Activated naive CD8-positive, alpha-beta T cell treated with anti-CD3 and anti-CD28 coated beads, Interleukin-2, amount 10 ng/mL, durations not matched to agents 7 days and 5 days (primary cell): ENCODE results near the gene PPP1R36. TPM values are rescaled to one million over a fixed set of nuclear protein-coding genes. Genes with fewer than 3 reads are reported as not detected.
"Not testable (repeated sequence)": the region's sequence is repeated elsewhere in the genome, so short reads cannot be mapped to it uniquely, and the experiment has no call there.

Source experiments
- ATAC-seq: fragments of 150-1000 bp; cut with Tn5 transposase; one replicate; pipeline ENCODE4 v1.10.0; 2021; ENCODE audit warnings: low read depth, moderate library complexity
- POLR2A ChIA-PET: fragments of 350-600 bp; sonication (Branson Sonifier 250); formaldehyde crosslinking; loops from one replicate; lab custom pipeline; 2021; ENCODE audit warnings: antibody characterized with exemption; lab: Charles Lee
- DNase-seq: peaks from one replicate; pipeline ENCODE4 v3.0.0; 2021
- H3K27ac Mint-ChIP-seq: one replicate; pipeline ENCODE4 v1.8.0; 2022; ENCODE audit warnings: mild to moderate bottlenecking, mixed read lengths
- H3K27me3 Mint-ChIP-seq: one replicate; pipeline ENCODE4 v1.8.0; 2022; ENCODE audit warnings: mild to moderate bottlenecking, moderate library complexity, mixed read lengths
- H3K36me3 Mint-ChIP-seq: one replicate; pipeline ENCODE4 v1.8.0; 2021; ENCODE audit warnings: mild to moderate bottlenecking, mixed read lengths
- H3K4me1 Mint-ChIP-seq: one replicate; pipeline ENCODE4 v1.8.0; 2021; ENCODE audit warnings: mixed read lengths
- H3K4me3 Mint-ChIP-seq: one replicate; pipeline ENCODE4 v1.8.0; 2022; ENCODE audit warnings: mild to moderate bottlenecking, moderate library complexity, mixed read lengths
- H3K9me3 Mint-ChIP-seq: one replicate; pipeline ENCODE4 v1.8.0; 2021; ENCODE audit warnings: mixed read lengths
- total RNA-seq, 2 experiments: library from RNA; stranded (reverse); gene quantifications; one replicate each; pipeline ENCODE4 v1.2.3, GENCODE V29; 2021

PPP1R36 gene
- total RNA-seq, 2 experiments from 2014 or later: 0.28 to 0.69 TPM

DNA sequence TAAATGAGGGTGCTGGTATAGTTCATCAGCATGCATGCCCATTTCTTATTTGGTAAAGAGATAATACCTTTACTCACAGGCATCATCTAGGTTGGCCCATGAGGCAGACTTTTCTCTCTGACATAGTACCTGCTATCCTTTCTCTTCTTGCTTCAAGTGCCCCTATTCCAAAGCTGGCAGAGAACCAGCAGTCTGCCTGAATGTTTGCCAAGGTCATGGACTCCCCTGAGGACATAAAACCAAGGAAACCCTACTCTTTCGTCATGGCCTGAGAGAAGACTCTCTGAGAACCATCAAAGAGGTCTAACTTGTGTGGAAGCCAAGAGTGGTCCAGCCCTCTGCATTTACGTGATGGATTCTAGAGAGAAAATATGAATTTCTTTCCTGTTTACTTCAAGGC is 11.9 kb downstream of the PPP1R36 start:
- Mint-ChIP-seq H3K36me3 (no peaks in the 10 kb centered on the region), H3K4me1 (peaks cover 16% of the 10 kb centered on the region), H3K9me3 (no peaks in the 10 kb centered on the region), H3K27ac (no peak overlapping the region), H3K27me3 (peaks cover 16% of the 10 kb centered on the region), H3K4me3 (no peak overlapping the region)
- POLR2A ChIA-PET: no interaction called here
- DNase-seq (no peak), ATAC-seq (no peak)

DNA sequence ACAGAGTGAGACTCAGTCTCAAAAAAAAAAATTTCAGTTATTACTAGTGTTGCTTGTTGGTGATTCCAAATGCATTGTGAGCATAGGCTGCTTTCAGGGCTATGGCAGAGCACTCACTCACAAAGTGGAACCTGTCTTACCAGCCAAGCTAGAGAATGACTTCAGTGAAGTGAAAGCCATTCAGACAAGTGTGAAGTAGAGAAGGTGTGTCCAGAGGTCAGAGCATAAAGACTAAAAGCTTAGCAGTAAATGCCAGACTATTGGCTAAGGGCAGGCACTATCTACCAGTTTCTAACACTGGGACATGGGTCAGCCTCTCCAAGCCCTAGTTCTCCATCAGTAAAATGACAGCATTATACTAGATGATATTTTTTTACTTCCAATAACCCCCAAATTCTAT is 12.7 kb downstream of the PPP1R36 start:
- peaks cover 16% of the 10 kb centered on the region for H3K27me3 Mint-ChIP-seq
- ATAC-seq: no peak
- H3K27ac Mint-ChIP-seq: no peak overlapping the region
- POLR2A ChIA-PET: no interaction called here
- DNase-seq: no peak
- peaks cover 16% of the 10 kb centered on the region for H3K4me1 Mint-ChIP-seq
- H3K36me3 Mint-ChIP-seq: no peaks in the 10 kb centered on the region
- no peaks in the 10 kb centered on the region for H3K9me3 Mint-ChIP-seq
- no peak overlapping the region for H3K4me3 Mint-ChIP-seq

DNA sequence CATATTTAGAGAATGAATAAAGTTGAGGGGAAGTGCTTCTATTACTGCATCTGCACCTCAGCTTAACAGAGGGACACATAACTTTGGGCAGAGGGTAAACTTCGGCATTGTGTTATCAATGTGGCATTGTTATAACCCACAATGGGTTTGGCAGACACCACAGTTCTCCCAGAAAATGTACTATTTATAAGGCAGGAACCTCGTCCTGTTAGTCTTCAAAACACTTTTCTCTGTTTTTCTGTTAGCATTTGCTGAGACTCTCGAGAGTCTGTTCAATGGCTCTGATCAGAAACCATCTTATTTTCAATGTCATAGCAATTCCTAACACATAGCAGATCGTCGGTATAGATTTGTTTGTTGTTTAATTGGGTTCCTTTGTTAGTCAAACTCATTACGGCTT is 13.9 kb downstream of the PPP1R36 start:
- H3K4me1 Mint-ChIP-seq: peaks cover 15% of the 10 kb centered on the region
- H3K4me3 Mint-ChIP-seq: no peak overlapping the region
- POLR2A ChIA-PET: no interaction called here

DNA sequence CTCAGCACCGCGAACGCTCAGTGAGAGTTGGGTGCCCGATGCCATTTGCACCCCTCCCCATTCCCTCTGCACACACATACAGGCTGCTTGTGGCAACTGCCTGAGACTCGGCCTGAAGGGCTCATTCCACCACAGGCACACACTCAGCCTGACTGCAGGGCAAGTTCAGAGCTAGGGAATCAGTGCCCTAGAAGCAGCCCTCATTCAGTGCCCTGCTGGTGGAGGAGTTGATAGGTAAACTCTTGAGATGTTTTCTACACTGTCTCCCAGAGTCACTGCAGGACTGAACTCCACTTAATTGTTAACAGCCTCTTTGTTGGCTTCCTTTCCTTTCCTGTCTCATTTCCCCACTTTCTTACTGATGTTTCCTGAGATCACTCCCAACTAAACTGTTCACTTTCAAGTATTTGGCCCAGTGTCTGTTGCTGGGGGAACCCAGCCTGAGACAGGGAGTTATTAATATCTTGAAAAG is 16.9 kb downstream of the PPP1R36 start:
- H3K4me1 Mint-ChIP-seq: peaks cover 2% of the 10 kb centered on the region
- no peaks in the 10 kb centered on the region for H3K36me3 Mint-ChIP-seq
- POLR2A ChIA-PET: no interaction called here
- ATAC-seq: no peak
- no peak for DNase-seq
- H3K9me3 Mint-ChIP-seq: no peaks in the 10 kb centered on the region
- H3K27me3 Mint-ChIP-seq: peaks cover 15% of the 10 kb centered on the region
- H3K27ac Mint-ChIP-seq: no peak overlapping the region
- H3K4me3 Mint-ChIP-seq: no peak overlapping the region

More for the DNA sequence above, 13.9 kb downstream of the PPP1R36 start:
- no peaks in the 10 kb centered on the region for H3K36me3 Mint-ChIP-seq
- no peak overlapping the region for H3K27ac Mint-ChIP-seq
- DNase-seq (no peak), ATAC-seq (no peak)
- no peaks in the 10 kb centered on the region for H3K9me3 Mint-ChIP-seq
- H3K27me3 Mint-ChIP-seq: peaks cover 16% of the 10 kb centered on the region

DNA sequence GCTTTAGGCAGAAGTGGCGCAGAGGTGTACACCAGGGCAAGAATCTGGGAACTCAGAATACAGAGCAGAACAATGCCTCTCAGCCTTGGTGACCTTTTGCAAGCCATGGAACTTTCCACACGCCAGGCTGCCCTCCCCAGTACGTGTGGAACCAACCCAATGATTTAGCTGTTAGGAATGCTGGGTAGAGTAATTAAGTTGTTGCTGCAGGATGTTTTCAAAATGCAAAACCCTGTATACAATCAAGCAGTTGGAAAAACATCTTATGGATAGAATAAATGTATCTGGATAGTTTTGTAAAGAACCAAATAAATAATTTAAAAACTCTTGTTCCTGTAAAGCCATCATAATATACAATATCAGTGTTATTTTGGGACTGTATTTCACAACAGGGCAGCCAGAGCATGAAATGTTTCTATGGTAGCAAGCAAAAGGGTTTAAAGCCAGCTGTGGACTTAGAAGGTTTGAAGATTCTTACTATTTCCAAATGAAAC is 19.4 kb downstream of the PPP1R36 start:
- ATAC-seq (no peak), DNase-seq (no peak)
- Mint-ChIP-seq H3K27me3 (peaks cover 13% of the 10 kb centered on the region), H3K9me3 (no peaks in the 10 kb centered on the region), H3K4me1 (no peaks in the 10 kb centered on the region), H3K27ac (no peak overlapping the region), H3K4me3 (no peak overlapping the region), H3K36me3 (no peaks in the 10 kb centered on the region)
- POLR2A ChIA-PET: no interaction called here

DNA sequence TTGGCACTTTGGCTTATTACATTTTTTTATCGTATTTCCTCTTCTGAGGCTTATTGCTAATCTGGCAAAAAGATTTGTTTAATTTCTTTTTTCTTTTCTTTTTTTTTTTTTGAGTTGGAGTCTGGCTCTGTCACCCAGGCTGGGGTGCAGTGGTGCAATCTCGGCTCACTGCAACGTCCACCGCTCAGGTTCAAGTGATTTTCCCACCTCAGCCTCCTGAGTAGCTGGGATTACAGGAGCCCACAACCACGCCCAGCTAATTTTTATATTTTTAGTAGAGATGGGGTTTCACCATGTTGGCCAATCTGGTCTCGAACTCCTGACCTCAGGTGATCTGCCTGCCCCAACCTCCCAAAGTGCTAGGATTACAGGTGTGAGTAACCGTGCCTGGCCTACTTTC is 19.9 kb downstream of the PPP1R36 start:
- ATAC-seq, H3K27me3 Mint-ChIP-seq, H3K4me1 Mint-ChIP-seq, H3K9me3 Mint-ChIP-seq, DNase-seq, H3K27ac Mint-ChIP-seq, H3K36me3 Mint-ChIP-seq, POLR2A ChIA-PET, H3K4me3 Mint-ChIP-seq: not testable (repeated sequence)

DNA sequence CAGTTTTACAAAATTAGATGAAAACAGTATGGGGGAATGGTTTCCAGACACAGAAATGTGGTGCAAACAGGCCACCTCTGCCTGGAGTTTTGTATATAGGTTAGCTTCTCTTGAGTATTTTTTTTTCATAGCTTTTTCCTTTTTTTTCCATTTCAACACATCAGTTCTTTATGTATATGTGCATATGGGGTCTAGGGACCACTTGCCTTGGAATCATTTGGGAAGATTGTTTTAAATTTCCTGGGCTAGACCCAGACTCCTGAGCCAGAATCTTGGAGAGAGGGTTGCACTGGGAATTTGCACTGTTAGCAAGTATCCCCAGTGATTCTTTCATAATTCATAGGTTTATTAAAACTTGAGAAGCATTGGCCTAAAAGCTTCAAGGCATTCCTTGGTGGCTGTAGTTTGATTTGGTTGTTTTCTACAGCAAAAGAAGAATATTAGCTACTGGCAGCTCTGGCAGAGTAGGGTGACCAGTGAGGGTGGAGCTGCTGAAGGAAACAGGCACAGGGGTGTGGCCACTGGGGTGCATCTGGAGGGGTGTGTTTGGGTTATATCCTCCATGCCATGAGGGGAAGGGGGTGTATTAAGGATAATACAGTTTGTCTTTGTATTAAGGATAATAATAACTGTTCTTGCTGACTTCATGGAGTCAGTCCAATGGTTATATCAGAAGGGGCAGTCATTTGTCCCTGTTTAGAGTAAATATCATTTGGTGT is 22.8 kb downstream of the PPP1R36 start:
- Mint-ChIP-seq H3K4me1 (no peaks in the 10 kb centered on the region), H3K9me3 (no peaks in the 10 kb centered on the region), H3K4me3 (no peak overlapping the region), H3K27me3 (peaks cover 3% of the 10 kb centered on the region), H3K27ac (no peak overlapping the region), H3K36me3 (no peaks in the 10 kb centered on the region)
- POLR2A ChIA-PET: no interaction called here
- ATAC-seq: no peak
- DNase-seq: no peak

DNA sequence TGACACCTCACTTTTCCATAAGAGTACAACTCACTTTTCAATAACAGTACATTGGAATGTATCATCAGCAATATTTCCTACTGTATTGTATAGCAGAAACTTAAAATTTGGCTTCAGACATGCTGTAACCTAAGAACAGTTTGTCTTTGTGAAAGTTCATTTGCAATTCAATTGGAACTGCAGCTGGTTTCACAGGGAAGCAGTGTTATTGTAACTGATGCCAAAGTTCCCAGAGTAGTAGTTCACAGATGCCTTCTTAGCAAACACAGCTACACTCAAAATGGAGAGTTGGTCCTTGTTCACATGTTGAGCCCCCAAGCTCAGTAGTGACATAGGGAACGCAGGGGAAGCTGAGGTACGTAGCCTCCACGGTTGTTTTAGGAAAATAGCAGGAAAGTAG is 23.3 kb downstream of the PPP1R36 start:
- Mint-ChIP-seq H3K36me3 (no peaks in the 10 kb centered on the region), H3K27me3 (peaks cover 3% of the 10 kb centered on the region), H3K9me3 (no peaks in the 10 kb centered on the region), H3K4me3 (no peak overlapping the region), H3K4me1 (no peaks in the 10 kb centered on the region), H3K27ac (no peak overlapping the region)
- DNase-seq (no peak), ATAC-seq (no peak)
- POLR2A ChIA-PET: no interaction called here

DNA sequence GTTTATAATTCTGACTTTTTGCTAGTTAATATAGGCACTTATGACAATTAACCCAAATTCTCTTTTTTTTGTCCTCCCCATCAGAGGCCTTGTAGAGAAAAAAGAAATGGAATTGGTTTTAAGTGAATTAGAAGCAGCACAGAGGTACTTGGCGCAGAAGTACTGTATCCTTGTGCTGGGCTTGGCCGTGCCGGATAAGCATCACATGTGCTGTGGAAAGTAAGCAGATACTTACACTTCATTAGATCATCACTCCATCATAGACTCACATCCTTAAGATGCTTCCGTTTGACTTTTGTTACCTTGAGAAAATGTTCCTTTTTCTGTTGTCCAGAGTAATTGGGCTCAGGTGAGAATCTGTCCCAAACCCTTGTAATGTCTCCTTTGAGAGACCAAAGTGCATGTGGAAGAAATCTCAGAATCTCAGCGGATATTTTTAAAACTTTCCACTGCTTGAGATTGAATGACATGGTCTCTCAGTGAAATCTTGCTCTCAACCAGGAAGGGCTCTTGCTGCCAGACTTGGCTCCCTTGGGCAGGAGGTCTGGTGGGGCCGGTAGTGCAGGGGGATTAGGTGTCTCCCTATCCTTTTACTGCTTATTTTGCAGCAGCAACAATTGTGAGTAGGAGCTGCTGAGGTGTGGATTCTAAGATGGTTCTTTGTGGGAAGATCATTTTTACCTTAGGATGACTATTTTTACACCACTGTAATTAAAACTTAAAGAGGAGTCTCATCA is 24.8 kb downstream of the PPP1R36 start:
- ATAC-seq: no peak
- Mint-ChIP-seq H3K27me3 (peaks cover 3% of the 10 kb centered on the region), H3K4me3 (no peak overlapping the region), H3K36me3 (no peaks in the 10 kb centered on the region), H3K9me3 (no peaks in the 10 kb centered on the region), H3K27ac (no peak overlapping the region), H3K4me1 (no peaks in the 10 kb centered on the region)
- no peak for DNase-seq
- POLR2A ChIA-PET: no interaction called here

DNA sequence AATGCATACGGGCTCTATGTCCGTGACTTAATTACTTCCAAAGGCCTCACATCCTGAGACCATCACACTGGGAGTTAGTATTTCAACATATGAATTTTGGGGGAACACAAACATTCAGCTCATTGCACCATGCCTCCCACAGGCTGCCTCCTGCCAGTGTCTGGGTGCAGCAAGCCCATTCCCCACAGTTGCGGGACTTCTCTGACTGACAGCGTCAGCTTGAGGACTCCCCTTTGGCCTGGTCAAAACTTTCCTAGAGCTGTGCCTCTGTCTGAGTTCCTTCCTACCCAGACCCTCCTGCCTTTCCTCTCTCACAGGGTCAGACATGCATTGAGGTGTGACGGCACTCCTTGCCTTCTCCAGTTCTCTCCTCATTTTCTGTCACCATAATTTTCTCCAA is 27.4 kb downstream of the PPP1R36 start:
- H3K4me1 Mint-ChIP-seq: no peaks in the 10 kb centered on the region
- ATAC-seq (no peak), DNase-seq (no peak)
- no peaks in the 10 kb centered on the region for H3K9me3 Mint-ChIP-seq
- H3K27me3 Mint-ChIP-seq: no peaks in the 10 kb centered on the region
- POLR2A ChIA-PET: no interaction called here
- H3K27ac Mint-ChIP-seq: no peak overlapping the region
- no peaks in the 10 kb centered on the region for H3K36me3 Mint-ChIP-seq
- H3K4me3 Mint-ChIP-seq: no peak overlapping the region

DNA sequence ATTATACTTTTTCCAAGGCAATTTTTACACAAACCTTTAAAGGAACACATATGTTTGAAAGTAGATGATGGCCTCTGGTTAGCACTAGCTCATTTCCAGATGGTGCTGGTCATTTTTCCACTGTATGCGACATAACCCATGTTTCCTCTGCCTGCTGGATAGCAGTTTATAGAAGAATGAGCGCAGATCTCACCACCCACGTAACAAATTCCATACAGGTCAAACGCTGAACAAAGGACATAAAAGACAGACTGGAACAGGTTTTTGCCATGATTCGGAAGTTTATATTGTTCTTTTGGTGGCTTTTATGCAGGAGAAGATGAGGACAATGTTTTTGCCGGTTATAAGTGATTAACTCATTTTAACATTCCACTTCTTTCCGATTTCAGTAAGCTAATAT is 30.7 kb downstream of the PPP1R36 start:
- no peaks in the 10 kb centered on the region for H3K27me3 Mint-ChIP-seq
- H3K27ac Mint-ChIP-seq: no peak overlapping the region
- POLR2A ChIA-PET: no interaction called here

DNA sequence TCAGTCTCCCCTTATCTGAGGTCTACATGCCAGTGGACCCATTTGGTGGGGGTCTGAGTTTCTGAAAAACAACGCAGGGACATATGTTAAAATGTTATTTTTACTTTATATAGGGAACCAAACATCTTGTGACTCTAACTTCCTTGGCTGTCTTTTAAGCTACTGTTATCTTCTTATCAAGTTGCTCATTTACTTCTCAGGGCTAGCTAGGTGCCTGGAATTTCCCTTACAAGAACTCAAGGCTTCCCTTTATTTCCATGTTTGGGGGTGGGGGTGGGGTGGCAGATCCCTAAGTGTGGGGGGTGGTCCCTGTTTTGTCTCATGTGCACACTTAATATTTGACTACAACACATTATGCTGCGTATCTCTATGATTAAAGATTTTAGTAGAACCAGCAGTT is 31.6 kb downstream of the PPP1R36 start:
- POLR2A ChIA-PET: no interaction called here
- Mint-ChIP-seq H3K27me3 (no peaks in the 10 kb centered on the region), H3K9me3 (no peaks in the 10 kb centered on the region), H3K4me1 (no peaks in the 10 kb centered on the region), H3K36me3 (no peaks in the 10 kb centered on the region), H3K4me3 (no peak overlapping the region), H3K27ac (no peak overlapping the region)
- ATAC-seq (no peak), DNase-seq (no peak)

More for the DNA sequence above, 30.7 kb downstream of the PPP1R36 start:
- Mint-ChIP-seq H3K9me3 (no peaks in the 10 kb centered on the region), H3K4me3 (no peak overlapping the region), H3K36me3 (no peaks in the 10 kb centered on the region), H3K4me1 (no peaks in the 10 kb centered on the region)
- DNase-seq (no peak), ATAC-seq (no peak)

DNA sequence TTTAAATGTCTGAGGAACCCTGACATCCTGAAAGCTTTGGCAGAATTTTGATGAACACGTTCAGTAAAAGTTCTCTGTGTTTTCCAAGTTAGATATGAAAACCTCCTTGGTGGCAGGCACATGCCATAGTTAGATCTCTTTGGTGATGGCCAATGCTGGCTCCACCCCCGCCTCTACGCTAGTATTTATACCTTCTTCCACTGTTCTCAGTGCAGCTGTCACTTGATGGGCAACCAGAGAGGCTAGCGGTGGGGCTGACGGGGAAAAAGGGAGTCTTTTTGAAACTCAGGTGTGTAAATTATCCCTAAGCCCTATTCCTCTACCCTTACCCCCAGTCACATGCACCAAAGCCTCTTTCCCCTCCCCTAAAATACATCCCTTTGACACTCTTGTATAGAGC is 32.1 kb downstream of the PPP1R36 start:
- ATAC-seq (no peak), DNase-seq (no peak)
- POLR2A ChIA-PET: no interaction called here
- no peaks in the 10 kb centered on the region for H3K36me3 Mint-ChIP-seq
- no peak overlapping the region for H3K4me3 Mint-ChIP-seq
- no peaks in the 10 kb centered on the region for H3K27me3 Mint-ChIP-seq
- H3K4me1 Mint-ChIP-seq: no peaks in the 10 kb centered on the region
- H3K27ac Mint-ChIP-seq: no peak overlapping the region
- no peaks in the 10 kb centered on the region for H3K9me3 Mint-ChIP-seq

DNA sequence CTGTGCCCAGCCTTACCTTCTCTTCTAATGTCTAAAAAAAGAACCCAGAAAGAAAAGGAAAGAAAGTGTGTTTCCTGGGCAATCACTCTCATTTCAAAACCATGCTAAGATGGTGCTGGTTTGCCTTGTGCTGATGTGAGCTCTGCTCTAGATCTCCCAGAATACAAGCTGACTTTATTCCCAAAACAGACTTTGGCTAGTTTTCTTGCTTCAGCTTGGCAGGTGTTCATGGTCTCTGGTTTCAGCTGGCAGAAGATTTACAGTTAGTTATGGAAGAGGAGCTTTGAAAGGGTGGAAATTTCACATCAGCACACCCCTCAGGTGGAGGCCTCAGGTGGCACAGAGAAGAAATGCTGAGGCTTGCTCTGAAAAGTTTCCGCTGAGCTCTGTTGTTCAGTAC is 34.4 kb downstream of the PPP1R36 start:
- Mint-ChIP-seq H3K27me3 (peaks cover 2% of the 10 kb centered on the region), H3K9me3 (no peaks in the 10 kb centered on the region), H3K36me3 (no peaks in the 10 kb centered on the region), H3K27ac (no peak overlapping the region), H3K4me1 (no peaks in the 10 kb centered on the region), H3K4me3 (no peak overlapping the region)
- POLR2A ChIA-PET: no interaction called here
- no peak for DNase-seq
- ATAC-seq: no peak
